Measurements from ENCODE around the gene PNPLA3. TPM values are rescaled to one million over a fixed set of nuclear protein-coding genes. Genes with fewer than 3 reads are reported as not detected.
"Not testable (repeated sequence)": the region's sequence is repeated elsewhere in the genome, so short reads cannot be mapped to it uniquely, and the experiment has no call there.

Gene PNPLA3
- total RNA-seq, 4 donors from 2014 or later: 0.32 TPM; not detected in 3

- H3K9me3 ChIP-seq; intact Hi-C loops (cut with DNase I; ENCODE audit: low total_unique reads); H3K27me3 ChIP-seq; H3K4me3 ChIP-seq; H3K4me1 ChIP-seq; H3K36me3 ChIP-seq; in situ Hi-C loops (cut with MboI; ENCODE audit: low pct_ligation_motif_present in 1 of 4, low pct_unique_long_range_greater_than_20kb in 1 of 4, low sequenced_read_pairs in 3 of 4); H3K27ac ChIP-seq: not testable (repeated sequence)
- peak in 3 of 5 experiments; percentile 26 to 34 (median 30) for TF ChIP-seq CTCF (IDR thresholded peaks at IDR 0.05)
- 26% methylated on average over 12 of the region's 12 CpGs; no CpG with 5 or more reads in 1 of the 2 donors for WGBS, 2 donors (ENCODE audit: low coverage in 1 of 2)
- DNase-seq: peak; percentile 62
These were observed 19.2 kb upstream of the PNPLA3 start for GRCh38 chr22:43904412-43904811.

- WGBS, 2 donors (ENCODE audit: low coverage in 1 of 2): 52 to 54% methylated on average over 4 to 7 of the region's 7 CpGs
- DNase-seq: no peak
- no peaks in the 10 kb centered on the region for H3K36me3 ChIP-seq
- intact Hi-C loops (cut with DNase I; ENCODE audit: low total_unique reads) (no loop called here), in situ Hi-C loops (cut with MboI; ENCODE audit: low pct_ligation_motif_present in 1 of 4, low pct_unique_long_range_greater_than_20kb in 1 of 4, low sequenced_read_pairs in 3 of 4) (no loop called here)
- no peaks in the 10 kb centered on the region for H3K9me3 ChIP-seq
- no peaks in the 10 kb centered on the region for H3K4me1 ChIP-seq
- H3K4me3 ChIP-seq: no peak overlapping the region
- no peak overlapping the region for H3K27ac ChIP-seq
- H3K27me3 ChIP-seq: peaks cover 8% of the 10 kb centered on the region
- TF ChIP-seq CTCF (IDR thresholded peaks at IDR 0.05): no peak
These were observed 17.9 kb upstream of the PNPLA3 start for GRCh38 chr22:43905681-43906080.

GRCh38 chr22:43909708-43910107 lies 13.9 kb upstream of the PNPLA3 start:
- DNase-seq: no peak
- 77% methylated on average over 1 of the region's 1 CpG; no CpG with 5 or more reads in 1 of the 2 donors for WGBS, 2 donors (ENCODE audit: low coverage in 1 of 2)
- H3K4me1 ChIP-seq: no peaks in the 10 kb centered on the region
- peaks cover 3% of the 10 kb centered on the region for H3K27me3 ChIP-seq
- intact Hi-C loops (cut with DNase I; ENCODE audit: low total_unique reads) (no loop called here), in situ Hi-C loops (cut with MboI; ENCODE audit: low pct_ligation_motif_present in 1 of 4, low pct_unique_long_range_greater_than_20kb in 1 of 4, low sequenced_read_pairs in 3 of 4) (no loop called here)
- H3K9me3 ChIP-seq: no peaks in the 10 kb centered on the region
- no peak overlapping the region for H3K27ac ChIP-seq
- H3K36me3 ChIP-seq: no peaks in the 10 kb centered on the region
- H3K4me3 ChIP-seq: no peak overlapping the region
- TF ChIP-seq POLR2AphosphoS5 (IDR thresholded peaks at IDR 0.05) (no peak), EP300 (IDR thresholded peaks at IDR 0.05; ENCODE audit: low read depth) (no peak), POLR2A (IDR thresholded peaks at IDR 0.05) (no peak), CTCF (IDR thresholded peaks at IDR 0.05) (no peak)

GRCh38 chr22:43910178-43910695 lies 13.4 kb upstream of the PNPLA3 start:
- in situ Hi-C loops (cut with MboI; ENCODE audit: low pct_ligation_motif_present in 1 of 4, low pct_unique_long_range_greater_than_20kb in 1 of 4, low sequenced_read_pairs in 3 of 4) (no loop called here), intact Hi-C loops (cut with DNase I; ENCODE audit: low total_unique reads) (no loop called here)
- Histone ChIP-seq H3K27me3 (peaks cover 5% of the 10 kb centered on the region), H3K4me3 (no peak overlapping the region), H3K36me3 (no peaks in the 10 kb centered on the region), H3K4me1 (no peaks in the 10 kb centered on the region), H3K27ac (no peak overlapping the region), H3K9me3 (no peaks in the 10 kb centered on the region)
- no peak for TF ChIP-seq POLR2A (IDR thresholded peaks at IDR 0.05)
- no peak for TF ChIP-seq CTCF (IDR thresholded peaks at IDR 0.05)
- no peak for TF ChIP-seq EP300 (IDR thresholded peaks at IDR 0.05; ENCODE audit: low read depth)
- no peak for TF ChIP-seq POLR2AphosphoS5 (IDR thresholded peaks at IDR 0.05)
- DNase-seq: no peak
- WGBS, 2 donors (ENCODE audit: low coverage in 1 of 2): 36 to 58% methylated on average over 3 to 6 of the region's 6 CpGs

Measured in transverse colon (tissue), 4 donors.